Left lobe of liver (tissue), 2 donors: Measurements from ENCODE around the gene ATP11A. TPM values are rescaled to one million over a fixed set of nuclear protein-coding genes. Genes with fewer than 3 reads are reported as not detected.

Experiments used
- ATAC-seq: fragments of 200-7000 bp; cut with Tn5 transposase; one replicate; pipeline ENCODE4 v1.9.1; 2020; ENCODE audit warnings: mild to moderate bottlenecking, moderate library complexity
- DNase-seq: peaks from one replicate; pipeline ENCODE4 v3.0.0-alpha.2; 2020; ENCODE audit warnings: low spot score
- total RNA-seq: library from RNA; stranded (reverse); gene quantifications from one replicate; pipeline ENCODE4 v1.2.1, GENCODE V29; 2021
- donor health status: DM: no; HTN: no; CAD: no; lungs with moderate emphysema.
- donor health status: DM: no; HTN: yes; CAD: no.

Gene ATP11A
- total RNA-seq, 1 donor from 2014 or later: 36.0 TPM

- no peak for DNase-seq
- ATAC-seq: peak; percentile 35
Measured at GRCh38 chr13:112771877-112772538, 82.2 kb downstream of the ATP11A start.

GRCh38 chr13:112772539-112772909 is 82.7 kb downstream of the ATP11A start:
- ATAC-seq (no peak), DNase-seq (no peak)

GRCh38 chr13:112772929-112773328 is 83.1 kb downstream of the ATP11A start:
- no peak for ATAC-seq

GRCh38 chr13:112773601-112774447 is 84.0 kb downstream of the ATP11A start:
- DNase-seq (no peak), ATAC-seq (no peak)

More at GRCh38 chr13:112772929-112773328, 83.1 kb downstream of the ATP11A start:
- DNase-seq: no peak

GRCh38 chr13:112774448-112774792 is 84.6 kb downstream of the ATP11A start:
- DNase-seq (no peak), ATAC-seq (no peak)

GRCh38 chr13:112774829-112775565 is 85.2 kb downstream of the ATP11A start:
- ATAC-seq: no peak
- DNase-seq: no peak

GRCh38 chr13:112775791-112776279 is 86.0 kb downstream of the ATP11A start:
- DNase-seq (no peak), ATAC-seq (no peak)

- no peak for ATAC-seq
- no peak for DNase-seq
Measured at GRCh38 chr13:112776354-112776753, 86.5 kb downstream of the ATP11A start.

GRCh38 chr13:112776971-112777370 is 87.1 kb downstream of the ATP11A start:
- DNase-seq (peak; percentile 22), ATAC-seq (no peak)

GRCh38 chr13:112777637-112778406 is 88.0 kb downstream of the ATP11A start:
- ATAC-seq (peak; percentile 17), DNase-seq (peak; percentile 40)

- DNase-seq (peak; percentile 39), ATAC-seq (no peak)
Measured at GRCh38 chr13:112779856-112780604, 90.2 kb downstream of the ATP11A start.

- ATAC-seq (no peak), DNase-seq (peak; percentile 37)
Measured at GRCh38 chr13:112781287-112781686, 91.4 kb downstream of the ATP11A start.

- DNase-seq (peak; percentile 41), ATAC-seq (peak; percentile 35)
Measured at GRCh38 chr13:112781881-112782361, 92.1 kb downstream of the ATP11A start.

GRCh38 chr13:112782429-112783010 is 92.7 kb downstream of the ATP11A start:
- peak; percentile 32 for DNase-seq
- no peak for ATAC-seq

- DNase-seq (peak; percentile 38), ATAC-seq (no peak)
Measured at GRCh38 chr13:112783135-112783977, 93.5 kb downstream of the ATP11A start.

- DNase-seq (peak; percentile 34), ATAC-seq (no peak)
Measured at GRCh38 chr13:112783978-112784371, 94.1 kb downstream of the ATP11A start.

- DNase-seq (peak; percentile 23), ATAC-seq (no peak)
Measured at GRCh38 chr13:112784811-112785482, 95.1 kb downstream of the ATP11A start.

- peak; percentile 43 for DNase-seq
- peak; percentile 13 for ATAC-seq
Measured at GRCh38 chr13:112785483-112785856, 95.6 kb downstream of the ATP11A start.
